H1 (cell line): ENCODE measurements around the gene LTF. TPM values are rescaled to one million over a fixed set of nuclear protein-coding genes. Genes with fewer than 3 reads are reported as not detected.

Experiments used
- CTCF ChIA-PET: fragments of 300-600 bp; sonication (Branson Sonifier 250); formaldehyde crosslinking; loops from one replicate; lab custom pipeline; 2021; ENCODE audit not compliant: partially characterized antibody; lab: Charles Lee
- POLR2A ChIA-PET: fragments of 300-600 bp; sonication (Branson Sonifier 250); formaldehyde crosslinking; loops from one replicate; lab custom pipeline; 2021; ENCODE audit warnings: inconsistent platforms; ENCODE audit not compliant: partially characterized antibody; lab: Charles Lee
- DNase-seq, 2 experiments: peaks; one replicate each; pipeline versions ENCODE4 v3.0.0 to v3.0.0-alpha.2; 2010 to 2022; ENCODE audit warnings: low spot score in 2 of 2, low read depth in 1 of 2, mixed read lengths in 1 of 2
- FAIRE-seq: peaks from 2 replicates; lab custom pipeline; 2011; peaks lifted over from hg19 to GRCh38; lab: Jason Lieb, UNC
- H2AFZ ChIP-seq: 2 replicates; pipeline ENCODE4 v1.8.1; 2012; ENCODE audit warnings: low read length, inconsistent platforms
- H2AK5ac ChIP-seq: 2 replicates; pipeline ENCODE4 v1.6.1; 2013; ENCODE audit warnings: low read depth, low read length
- H2BK120ac ChIP-seq: replicated peaks from 2 replicates; pipeline ENCODE3; 2013; ENCODE audit warnings: low read depth, low read length, inconsistent platforms
- H2BK12ac ChIP-seq: 2 replicates; pipeline ENCODE4 v1.6.1; 2013; ENCODE audit warnings: low read depth, low read length
- H2BK15ac ChIP-seq: 2 replicates; pipeline ENCODE4 v1.6.1; 2013; ENCODE audit warnings: low read length
- H2BK20ac ChIP-seq: 2 replicates; pipeline ENCODE4 v1.6.1; 2013; ENCODE audit warnings: low read length
- H2BK5ac ChIP-seq: 2 replicates; pipeline ENCODE4 v1.6.1; 2013; ENCODE audit warnings: low read depth, low read length
- H3K14ac ChIP-seq: 2 replicates; pipeline ENCODE4 v1.6.1; 2013; ENCODE audit warnings: inconsistent platforms; ENCODE audit not compliant: insufficient read length
- H3K18ac ChIP-seq: 2 replicates; pipeline ENCODE4 v1.6.1; 2013; ENCODE audit warnings: low read length; ENCODE audit errors: extremely low read depth
- H3K23ac ChIP-seq: 2 replicates; pipeline ENCODE4 v1.6.1; 2013; ENCODE audit warnings: inconsistent platforms; ENCODE audit not compliant: insufficient read length
- H3K23me2 ChIP-seq: 2 replicates; pipeline ENCODE4 v1.6.1; 2013; ENCODE audit warnings: low read depth, low read length
- H3K27ac ChIP-seq: 2 replicates; pipeline ENCODE4 v1.6.1; 2011; ENCODE audit warnings: low read depth, low read length, inconsistent platforms
- H3K27me3 ChIP-seq, 4 experiments: replicated peaks in 1 of 4; 1 replicate in 1 of 4; 2 replicates in 3 of 4; pipeline versions ENCODE4 v1.6.1 to v1.8.1; 2011 to 2013; ENCODE audit warnings: low read length in 3 of 4, mild to moderate bottlenecking in 3 of 4, inconsistent platforms in 2 of 4, mixed read lengths in 2 of 4, moderate library complexity in 1 of 4; ENCODE audit not compliant: control insufficient read depth in 3 of 4, insufficient read depth in 3 of 4; ENCODE audit errors: extremely low read depth in 1 of 4
- H3K36me3 ChIP-seq, 4 experiments: 2 replicates each; pipeline versions ENCODE4 v1.6.1 to v1.8.1; 2011 to 2013; ENCODE audit warnings: mild to moderate bottlenecking in 4 of 4, low read length in 3 of 4, moderate library complexity in 2 of 4, control low read depth in 1 of 4, inconsistent platforms in 1 of 4; ENCODE audit not compliant: insufficient read depth in 4 of 4, control insufficient read depth in 2 of 4
- H3K4ac ChIP-seq: replicated peaks from 2 replicates; pipeline ENCODE3; 2013; ENCODE audit warnings: low read length, low read depth, mixed read lengths, inconsistent platforms; ENCODE audit not compliant: insufficient read length
- H3K4me1 ChIP-seq, 4 experiments: replicated peaks in 1 of 4; 1 replicate in 1 of 4; 2 replicates in 3 of 4; pipeline versions ENCODE4 v1.6.1 to v1.8.1; 2011 to 2013; ENCODE audit warnings: low read length in 3 of 4, inconsistent platforms in 2 of 4, mixed read lengths in 1 of 4; ENCODE audit not compliant: insufficient read depth in 4 of 4, control insufficient read depth in 3 of 4
- H3K4me2 ChIP-seq, 2 experiments: 2 replicates each; pipeline versions ENCODE4 v1.6.1 to v1.8.1; 2011 to 2013; ENCODE audit warnings: low read depth in 2 of 2, low read length in 2 of 2, control low read depth in 1 of 2, inconsistent platforms in 1 of 2, mild to moderate bottlenecking in 1 of 2; ENCODE audit not compliant: insufficient read depth in 1 of 2
- H3K4me3 ChIP-seq, 4 experiments: fragments of 200-600, 300-600 bp in 1 of 4; sonication (generic), shearing (Covaris generic), sonication (Bioruptor Twin) in 1 of 4; 2 replicates each; pipeline versions ENCODE4 v1.5.1 to v1.8.1; 2011 to 2016; ENCODE audit warnings: low read length in 4 of 4, low read depth in 3 of 4, control low read depth in 2 of 4, inconsistent platforms in 2 of 4, mild to moderate bottlenecking in 2 of 4, mixed read lengths in 1 of 4, moderate library complexity in 1 of 4; ENCODE audit not compliant: insufficient read depth in 2 of 4; ENCODE audit errors: extremely low read depth in 1 of 4
- H3K56ac ChIP-seq: replicated peaks from 2 replicates; pipeline ENCODE3; 2013; ENCODE audit warnings: low read depth, mild to moderate bottlenecking, mixed read lengths, low read length, inconsistent platforms; ENCODE audit not compliant: insufficient read length
- H3K79me1 ChIP-seq: 2 replicates; pipeline ENCODE4 v1.6.1; 2013; ENCODE audit warnings: low read depth, low read length, control low read depth
- H3K79me2 ChIP-seq, 2 experiments: 2 replicates each; pipeline versions ENCODE4 v1.6.1 to v1.8.1; 2012 to 2013; ENCODE audit warnings: low read length in 2 of 2, mild to moderate bottlenecking in 2 of 2, inconsistent platforms in 1 of 2; ENCODE audit not compliant: insufficient read depth in 2 of 2, control insufficient read depth in 1 of 2
- H3K9ac ChIP-seq, 4 experiments: replicated peaks in 1 of 4; 1 replicate in 1 of 4; 2 replicates in 3 of 4; pipeline versions ENCODE4 v1.6.1 to v1.8.1; 2011 to 2013; ENCODE audit warnings: low read depth in 3 of 4, low read length in 3 of 4, control low read depth in 2 of 4, mild to moderate bottlenecking in 2 of 4, moderate library complexity in 2 of 4, inconsistent platforms in 1 of 4; ENCODE audit errors: extremely low read depth in 1 of 4
- H3K9me3 ChIP-seq, 2 experiments: 2 replicates each; pipeline versions ENCODE4 v1.6.1 to v1.8.1; 2012 to 2013; ENCODE audit warnings: mild to moderate bottlenecking in 2 of 2, moderate library complexity in 2 of 2, control low read depth in 1 of 2, inconsistent platforms in 1 of 2, low read depth in 1 of 2, low read length in 1 of 2, mixed read lengths in 1 of 2; ENCODE audit not compliant: insufficient read depth in 2 of 2
- H4K20me1 ChIP-seq, 2 experiments: replicated peaks in 1 of 2; 2 replicates each; pipeline versions ENCODE3 to v1.8.1; 2011 to 2013; ENCODE audit warnings: inconsistent platforms in 2 of 2, low read length in 2 of 2, mild to moderate bottlenecking in 1 of 2; ENCODE audit not compliant: insufficient read depth in 2 of 2, control insufficient read depth in 1 of 2
- H4K5ac ChIP-seq: 2 replicates; pipeline ENCODE4 v1.6.1; 2013; ENCODE audit warnings: low read length, low read depth, mixed read lengths, inconsistent platforms; ENCODE audit not compliant: insufficient read length
- H4K8ac ChIP-seq: 2 replicates; pipeline ENCODE4 v1.8.0; 2013; ENCODE audit warnings: mild to moderate bottlenecking, moderate library complexity, low read length, inconsistent platforms; ENCODE audit not compliant: insufficient read depth; ENCODE audit errors: extremely low read depth
- H4K91ac ChIP-seq: replicated peaks from 2 replicates; pipeline ENCODE3; 2013; ENCODE audit warnings: low read length, mixed read lengths, inconsistent platforms; ENCODE audit not compliant: insufficient read length
- CHD2 ChIP-seq: IDR thresholded peaks from 2 replicates; pipeline ENCODE4 v1.6.1; 2012; ENCODE audit warnings: low read length, improper control_type of control experiment
- POU5F1 ChIP-seq: IDR thresholded peaks from 2 replicates; pipeline ENCODE4 v1.6.1; 2011; ENCODE audit warnings: low read depth, mild to moderate bottlenecking, low read length, moderate library complexity
- ZNF274 ChIP-seq: IDR thresholded peaks from 2 replicates; pipeline ENCODE4 v1.7.0; 2012; ENCODE audit warnings: low read length, borderline replicate concordance; ENCODE audit errors: extremely low read depth
- whole genome bisulfite sequencing, 2 experiments: shearing (Covaris generic) in 1 of 2; methylation state at CpG; one replicate each; pipeline versions ENCODE4 v1.1.6 to v1.1.7; 2013 to 2015; ENCODE audit warnings: low lambda C conversion rate in 2 of 2, mixed read lengths in 2 of 2, inconsistent platforms in 1 of 2, low coverage in 1 of 2, missing lambda C conversion rate in 1 of 2; ENCODE audit not compliant: insufficient replicate concordance in 2 of 2, insufficient coverage in 1 of 2, insufficient read length in 1 of 2; ENCODE audit errors: extremely low coverage in 1 of 2, missing lambda C conversion rate in 1 of 2; 5-methylcytosine and 5-hydroxymethylcytosine counted together
- polyA plus RNA-seq, 7 experiments: library from polyadenylated mRNA; depleted of rRNA in 3 of 7; stranded (reverse) in 5 of 7; unstranded in 2 of 7; fragments of >200 nt in 5 of 7; fragments of 200-250 nt in 2 of 7; gene quantifications; 1 replicate in 5 of 7; 2 replicates in 1 of 7; 4 replicates in 1 of 7; pipeline versions ENCODE4 v1.2.1 to v1.2.3, GENCODE V29; 2011 to 2013; ENCODE audit warnings: missing spikeins in 2 of 7, mixed read lengths in 2 of 7
- total RNA-seq: library from RNA; stranded (reverse); fragmentation: NEBNext Ultra II Directional; extraction: Animal tissue kit (Norgen Biotek cat#: 25700); gene quantifications from 2 replicates; pipeline ENCODE4 v1.2.1, GENCODE V29; 2021
- TF ChIP-seq, protein P1 (sequence below), 3 experiments: IDR thresholded peaks; 1 replicate in 2 of 3; 2 replicates in 1 of 3; pipeline versions ENCODE4 v1.5.1 to v1.6.1; 2011; ENCODE audit warnings: low read length in 3 of 3, mild to moderate bottlenecking in 3 of 3, inconsistent platforms in 2 of 3, low read depth in 1 of 3, moderate library complexity in 1 of 3; ENCODE audit not compliant: insufficient read depth in 1 of 3; ENCODE audit errors: control extremely low read depth in 1 of 3
- TF ChIP-seq, protein P2 (sequence below): IDR thresholded peaks from 2 replicates; pipeline ENCODE4 v1.6.1; 2012; ENCODE audit warnings: inconsistent platforms
- TF ChIP-seq, protein P3 (sequence below): IDR thresholded peaks from 2 replicates; pipeline ENCODE4 v1.6.1; 2012; ENCODE audit warnings: inconsistent platforms

Gene LTF
- total and polyA plus RNA-seq, 2 of the 8 experiments (the other 6 are each of a cell fraction or from before 2014, with no cell fraction given), result 0.23 to 0.99 TPM

DNA sequence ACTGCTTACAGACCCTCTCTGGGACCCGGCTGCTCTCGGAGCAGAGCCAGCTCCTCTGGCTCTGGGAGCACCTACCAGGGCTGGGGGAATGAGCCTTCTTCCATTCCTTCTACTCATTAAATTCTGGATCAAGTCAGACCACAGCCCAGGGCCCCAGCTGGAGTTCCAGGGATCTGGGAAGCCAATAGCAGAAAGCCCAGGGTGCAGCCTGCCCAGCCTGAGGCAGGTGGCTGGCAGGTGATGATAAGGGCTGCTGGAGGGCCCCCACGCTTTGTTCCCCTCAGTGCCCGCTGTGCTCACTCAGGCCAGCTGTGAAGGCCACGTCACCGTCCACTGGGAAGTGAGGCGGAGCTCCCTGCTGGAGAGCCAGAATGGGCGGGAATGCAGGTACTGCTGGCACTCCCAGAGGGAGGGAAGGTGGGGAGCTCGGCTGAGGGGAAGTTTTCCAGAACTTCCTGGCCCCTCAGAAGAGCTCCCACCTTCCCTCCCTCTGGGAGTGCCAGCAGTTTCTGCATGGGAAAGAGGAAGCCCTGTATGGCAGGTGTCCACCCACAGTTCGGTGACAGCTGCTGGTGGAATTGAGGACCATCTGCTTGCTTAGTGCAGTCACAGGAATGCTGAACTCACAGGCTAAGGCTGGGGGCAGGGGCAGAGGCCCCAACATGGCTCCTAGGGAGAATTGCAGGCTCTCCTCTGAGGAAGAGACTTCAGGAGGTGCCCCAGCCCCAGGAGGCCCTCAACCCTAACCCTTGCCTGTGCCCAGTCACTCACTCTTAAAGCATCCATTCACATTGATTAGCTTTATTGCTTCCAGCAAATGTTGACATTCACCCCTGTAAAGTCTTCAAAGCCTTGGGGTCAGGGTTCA is 20.4 kb upstream of the LTF start:
- Histone ChIP-seq H3K14ac (no peak overlapping the region), H2BK15ac (no peak overlapping the region)
- TF ChIP-seq ZNF274 (no peak), POU5F1 (no peak), CHD2 (no peak)
- TF ChIP-seq, protein P1, sequence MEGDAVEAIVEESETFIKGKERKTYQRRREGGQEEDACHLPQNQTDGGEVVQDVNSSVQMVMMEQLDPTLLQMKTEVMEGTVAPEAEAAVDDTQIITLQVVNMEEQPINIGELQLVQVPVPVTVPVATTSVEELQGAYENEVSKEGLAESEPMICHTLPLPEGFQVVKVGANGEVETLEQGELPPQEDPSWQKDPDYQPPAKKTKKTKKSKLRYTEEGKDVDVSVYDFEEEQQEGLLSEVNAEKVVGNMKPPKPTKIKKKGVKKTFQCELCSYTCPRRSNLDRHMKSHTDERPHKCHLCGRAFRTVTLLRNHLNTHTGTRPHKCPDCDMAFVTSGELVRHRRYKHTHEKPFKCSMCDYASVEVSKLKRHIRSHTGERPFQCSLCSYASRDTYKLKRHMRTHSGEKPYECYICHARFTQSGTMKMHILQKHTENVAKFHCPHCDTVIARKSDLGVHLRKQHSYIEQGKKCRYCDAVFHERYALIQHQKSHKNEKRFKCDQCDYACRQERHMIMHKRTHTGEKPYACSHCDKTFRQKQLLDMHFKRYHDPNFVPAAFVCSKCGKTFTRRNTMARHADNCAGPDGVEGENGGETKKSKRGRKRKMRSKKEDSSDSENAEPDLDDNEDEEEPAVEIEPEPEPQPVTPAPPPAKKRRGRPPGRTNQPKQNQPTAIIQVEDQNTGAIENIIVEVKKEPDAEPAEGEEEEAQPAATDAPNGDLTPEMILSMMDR (IDR thresholded peaks at IDR 0.05; ENCODE audit: control extremely low read depth in 1 of 3, insufficient read depth in 1 of 3, low read depth in 1 of 3, low read length in 3 of 3), result no peak
- TF ChIP-seq, protein P2, sequence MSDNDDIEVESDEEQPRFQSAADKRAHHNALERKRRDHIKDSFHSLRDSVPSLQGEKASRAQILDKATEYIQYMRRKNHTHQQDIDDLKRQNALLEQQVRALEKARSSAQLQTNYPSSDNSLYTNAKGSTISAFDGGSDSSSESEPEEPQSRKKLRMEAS, result peak; percentile 55
- TF ChIP-seq, protein P3, sequence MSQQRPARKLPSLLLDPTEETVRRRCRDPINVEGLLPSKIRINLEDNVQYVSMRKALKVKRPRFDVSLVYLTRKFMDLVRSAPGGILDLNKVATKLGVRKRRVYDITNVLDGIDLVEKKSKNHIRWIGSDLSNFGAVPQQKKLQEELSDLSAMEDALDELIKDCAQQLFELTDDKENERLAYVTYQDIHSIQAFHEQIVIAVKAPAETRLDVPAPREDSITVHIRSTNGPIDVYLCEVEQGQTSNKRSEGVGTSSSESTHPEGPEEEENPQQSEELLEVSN, result peak; percentile 77
- TF ChIP-seq, all 59 proteins: peak for 2
- Histone ChIP-seq H3K4me2 (no peak overlapping the region), H2BK20ac (0 out of 2 replicates have a peak overlapping the region, but pooled peaks have one; percentile 73), H3K4ac (no peak overlapping the region), H3K79me1 (no peaks in the 10 kb centered on the region), H2BK5ac (no peak overlapping the region), H3K23me2 (no peaks in the 10 kb centered on the region), H3K18ac (no peak overlapping the region), H3K4me3 (no peak overlapping the region), H3K9ac (no peak overlapping the region), H4K20me1 (no peaks in the 10 kb centered on the region), H3K79me2 (no peaks in the 10 kb centered on the region), H2BK120ac (no peak overlapping the region), H3K9me3 (no peaks in the 10 kb centered on the region), H3K56ac (no peak overlapping the region), H3K27ac (no peak overlapping the region), H3K23ac (no peak overlapping the region), H2BK12ac (no peak overlapping the region; the same call in 1 of the 2 replicates), H3K36me3 (no peaks in the 10 kb centered on the region), H2AFZ (no peak overlapping the region), H3K27me3 (no peaks in the 10 kb centered on the region; a peak in 2 of 7 replicates), H4K91ac (no peak overlapping the region), H2AK5ac (no peak overlapping the region), H3K4me1 (peaks cover 4 to 8% (median 6%) of the 10 kb centered on the region in 4 experiments; a peak in 6 of 7 replicates), H4K8ac (peak overlapping the region; percentile 52; the same call in 1 of the 2 replicates), H4K5ac (no peak overlapping the region)
- ChIA-PET POLR2A (interaction anchor here (1.0 to 1.7 kb wide), 4 partner anchors 64 to 102 kb away, joined by 5 to 6 read pairs (median 6); no protein-coding TSS in a partner anchor), CTCF (interaction anchor here (1.0 to 5.7 kb wide), 15 partner anchors 12 to 362 kb away, joined by 3 to 82 read pairs (median 4); no protein-coding TSS in a partner anchor)
- 75% methylated on average over 10 of the region's 10 CpGs; no CpG with 5 or more reads in 1 of the 2 experiments for WGBS, 2 experiments
- DNase-seq (no peak), FAIRE-seq (no peak)
